Posterior cingulate gyrus (tissue), 11 donors: Measurements from ENCODE around the gene APOBEC3A.
"Not testable (repeated sequence)": the region's sequence is repeated elsewhere in the genome, so short reads cannot be mapped to it uniquely, and the experiment has no call there.

Experiments used
- DNase-seq, 10 donors: peaks; one replicate each; pipeline versions ENCODE4 v3.0.0 to v3.0.0-alpha.2; 2020 to 2021; ENCODE audit warnings: mixed read lengths in 3 of 10
- intact Hi-C: fragments of 100-400 bp; cut with DNase I; formaldehyde crosslinking; loops from one replicate; pipeline ENCODE4 v1.15.1; 2023

Gene APOBEC3A

DNA sequence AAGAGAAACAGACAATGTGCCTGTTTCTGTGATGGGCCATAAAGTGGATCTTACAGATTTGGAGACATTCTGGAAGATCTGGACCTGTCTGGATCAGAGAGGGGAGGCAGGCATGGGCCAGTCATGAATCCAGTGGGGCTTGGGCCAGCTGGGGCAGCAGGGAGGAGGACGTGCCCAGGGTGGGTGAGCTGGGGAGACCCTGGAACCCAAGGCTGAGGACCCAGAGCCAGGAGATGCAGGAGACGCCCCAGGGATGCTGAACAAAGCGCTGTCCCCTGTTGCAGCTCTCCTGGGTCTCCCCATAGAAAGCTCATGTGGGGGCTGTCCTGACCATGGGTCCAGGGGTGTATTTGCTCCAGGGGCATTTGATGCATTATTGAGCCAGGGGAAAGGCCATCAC, 1.5 kb upstream of the APOBEC3A start:
- intact Hi-C loops, result no loop called here
- DNase-seq, result peak in 2 of 10 donors; percentile 43 to 74

GRCh38 chr22:38956551-38956950, 858 bp upstream of the APOBEC3A start:
- peak in 2 of 10 donors; percentile 61 to 77 for DNase-seq
- intact Hi-C loops, result no loop called here

GRCh38 chr22:38957808-38958650, 620 bp downstream of the APOBEC3A start:
- peak in 1 of 10 donors; percentile 47 for DNase-seq
- intact Hi-C loops, result no loop called here

DNA sequence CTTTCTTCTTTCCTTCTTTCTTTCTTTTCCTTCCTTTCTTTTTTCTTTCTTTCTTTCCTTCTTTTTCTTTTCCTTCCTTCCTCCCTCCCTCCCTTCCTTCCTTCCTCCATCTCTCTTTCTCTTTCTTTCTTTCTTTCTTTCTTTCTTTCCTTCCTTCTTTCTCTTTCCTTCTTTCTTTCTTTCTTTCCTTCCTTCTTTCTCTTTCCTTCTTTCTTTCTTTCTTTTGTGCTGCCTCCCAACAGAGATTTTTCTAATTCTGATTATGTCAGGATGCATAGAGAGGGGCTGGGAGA, 1.2 kb downstream of the APOBEC3A start:
- intact Hi-C loops, DNase-seq: not testable (repeated sequence)

DNA sequence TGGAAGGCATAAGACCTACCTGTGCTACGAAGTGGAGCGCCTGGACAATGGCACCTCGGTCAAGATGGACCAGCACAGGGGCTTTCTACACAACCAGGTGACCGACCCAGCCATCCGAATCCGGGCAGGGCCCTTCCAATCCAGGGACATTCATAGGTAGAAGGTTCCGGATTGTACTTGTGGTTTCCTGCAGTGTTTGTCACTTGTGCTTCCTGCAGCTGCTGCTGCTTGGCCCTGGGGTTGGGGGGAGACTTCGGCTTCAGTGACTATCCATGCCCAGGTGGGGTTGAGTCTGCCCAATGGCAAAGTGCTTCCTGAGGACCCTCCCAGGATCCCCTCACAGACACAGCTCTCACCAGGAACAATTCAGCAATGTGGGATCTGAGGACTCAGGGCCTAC, 2.2 kb downstream of the APOBEC3A start:
- DNase-seq, result peak in 2 of 10 donors; percentile 25 to 30
- intact Hi-C loops, result no loop called here

DNA sequence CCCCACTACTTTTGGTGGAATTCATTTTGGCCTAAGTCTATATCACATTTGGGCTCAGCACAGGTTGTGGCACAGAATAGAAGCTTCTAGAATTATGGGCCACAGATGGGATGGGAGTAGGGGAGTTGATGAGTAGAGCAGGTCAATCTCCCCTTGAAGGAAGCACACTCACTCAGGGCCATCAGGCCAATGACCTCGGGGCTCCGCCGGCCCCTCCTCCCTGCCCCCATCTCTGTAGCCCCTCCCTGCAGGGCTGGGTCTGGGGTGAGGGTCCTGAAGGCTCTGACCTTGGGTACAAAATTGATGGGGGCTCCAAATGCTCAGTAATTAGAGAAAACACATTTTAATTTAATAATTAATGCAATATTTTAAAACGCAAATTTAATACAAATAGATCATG, 3.3 kb downstream of the APOBEC3A start:
- DNase-seq, result peak in 2 of 10 donors; percentile 14 to 66
- intact Hi-C loops, result not testable (repeated sequence)

GRCh38 chr22:38963291-38963738, 5.9 kb downstream of the APOBEC3A start:
- intact Hi-C loops, result not testable (repeated sequence)
- peak in 1 of 10 donors; percentile 46 for DNase-seq

DNA sequence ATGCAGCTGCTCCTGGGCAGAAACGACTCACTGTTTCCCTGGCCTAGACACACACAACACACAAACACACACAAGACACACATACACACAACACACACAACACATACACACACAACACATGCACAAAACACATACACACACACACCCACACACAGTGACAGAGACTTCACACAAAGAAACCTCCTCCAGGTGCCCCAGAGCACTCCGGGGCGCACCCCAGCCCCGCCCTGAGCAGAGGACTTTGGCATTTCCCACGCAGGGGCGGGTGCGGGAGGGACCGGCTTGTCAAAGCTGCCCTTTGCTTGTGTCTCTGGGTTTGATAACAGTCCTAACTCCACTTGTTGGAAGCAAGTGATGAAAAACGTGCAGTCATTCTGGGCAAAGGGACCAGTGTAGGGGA, 6.5 kb downstream of the APOBEC3A start:
- peak in 2 of 10 donors; percentile 25 to 73 for DNase-seq

DNA sequence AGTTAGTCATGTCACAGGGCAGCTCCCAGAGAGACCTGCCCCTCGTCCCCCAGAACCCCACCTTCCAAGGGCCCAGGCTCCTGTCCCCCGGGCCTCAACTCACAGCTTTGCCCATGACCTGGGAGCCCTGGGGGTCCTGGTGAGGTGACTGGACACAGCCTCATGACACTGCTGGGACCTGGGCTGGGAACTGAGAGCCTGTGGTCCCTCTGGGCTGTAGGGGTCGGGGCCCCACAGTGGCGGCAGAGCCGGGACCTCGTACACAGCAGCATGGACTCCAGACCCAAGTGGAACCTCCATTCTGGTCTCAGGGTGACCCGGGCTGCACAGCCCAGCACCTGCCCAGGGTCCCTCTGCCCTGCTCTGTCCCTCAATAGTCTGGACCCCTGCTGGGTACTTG, 6.9 kb downstream of the APOBEC3A start:
- intact Hi-C loops, result no loop called here
- peak in 1 of 10 donors; percentile 55 for DNase-seq

More for the DNA sequence above, 6.5 kb downstream of the APOBEC3A start:
- intact Hi-C loops, result no loop called here

- peak in 2 of 10 donors; percentile 45 to 57 for DNase-seq
- intact Hi-C loops, result no loop called here
Observed at GRCh38 chr22:38964989-38965388, 7.6 kb downstream of the APOBEC3A start.

DNA sequence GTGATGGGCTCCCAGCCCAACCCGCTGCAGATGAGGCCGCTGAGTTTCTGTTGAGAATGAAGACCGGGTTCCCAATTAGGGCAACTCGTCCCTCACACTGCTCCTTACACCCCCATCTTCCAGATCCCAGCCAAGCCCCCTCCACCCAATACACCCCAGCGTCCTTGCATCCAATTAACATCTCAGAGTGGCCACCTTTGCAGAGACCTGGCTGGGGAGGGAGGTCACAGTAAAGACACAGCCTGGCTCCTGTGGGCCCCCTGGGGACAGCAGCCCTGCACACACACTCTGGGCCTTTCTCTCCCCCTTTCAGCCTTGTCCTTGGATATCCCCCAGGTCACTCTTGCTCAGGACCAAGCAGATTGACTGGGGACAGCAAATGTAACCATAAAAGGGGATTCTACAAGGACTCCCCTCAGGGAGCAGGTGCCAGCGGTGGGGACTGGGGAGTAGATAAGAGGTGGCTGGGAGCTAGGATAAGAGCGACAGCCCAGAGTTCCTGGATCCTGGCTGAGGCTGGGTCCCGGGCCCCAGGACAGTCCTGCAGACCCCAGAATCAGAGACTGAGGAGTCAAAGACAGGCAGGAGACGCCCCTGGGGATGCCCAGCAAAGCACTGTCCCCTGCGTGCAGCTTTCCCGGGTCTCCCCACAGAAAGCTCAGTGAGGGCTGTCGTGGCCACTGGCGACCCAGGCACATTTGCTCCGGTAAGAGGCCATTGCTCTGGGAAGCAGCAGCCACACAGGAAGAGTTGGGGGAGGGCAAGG, 8.4 kb downstream of the APOBEC3A start:
- peak in 2 of 10 donors; percentile 43 to 52 for DNase-seq
- intact Hi-C loops, result no loop called here

DNA sequence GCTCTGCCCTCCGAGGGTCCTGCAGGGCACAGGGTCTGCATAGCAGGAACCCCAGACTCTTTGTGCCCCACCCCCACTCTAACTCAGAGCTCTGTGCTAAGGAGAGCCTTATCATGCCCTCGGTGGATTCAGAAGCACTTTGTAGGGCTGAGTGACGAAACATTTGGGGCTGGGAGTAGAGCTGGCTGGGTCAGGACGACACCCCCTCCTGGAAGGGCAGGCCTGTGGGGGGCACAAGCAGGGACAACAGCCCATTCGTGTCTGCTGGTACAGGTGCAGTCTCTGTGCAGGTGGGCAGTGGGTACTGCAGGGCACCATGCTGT, 8.9 kb downstream of the APOBEC3A start:
- no peak for DNase-seq
- intact Hi-C loops, result no loop called here

- intact Hi-C loops, result no loop called here
- no peak for DNase-seq
Observed at GRCh38 chr22:38966942-38967341, 9.5 kb downstream of the APOBEC3A start.

- intact Hi-C loops, result no loop called here
- peak in 1 of 10 donors; percentile 13 for DNase-seq
Observed at GRCh38 chr22:38967451-38968450, 10.3 kb downstream of the APOBEC3A start.

DNA sequence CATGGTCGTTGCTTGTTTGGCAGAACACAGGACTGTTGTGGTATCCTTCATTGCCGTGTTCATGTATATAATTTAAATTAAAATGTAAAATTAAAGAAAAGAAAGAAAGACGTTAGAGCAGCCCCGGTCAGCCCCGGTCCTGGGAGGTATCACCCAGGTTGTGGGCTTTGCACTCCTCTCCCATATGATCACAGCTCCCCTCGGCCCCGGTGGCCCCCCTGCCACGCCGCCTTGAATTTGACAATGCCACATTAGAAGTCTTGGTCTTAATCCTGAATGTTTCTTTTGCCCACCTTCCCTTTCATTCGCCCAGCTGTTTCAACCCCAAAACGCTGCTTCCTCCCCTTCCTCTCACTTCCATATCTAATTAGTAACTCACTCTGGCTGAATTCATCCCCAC, 11.4 kb downstream of the APOBEC3A start:
- intact Hi-C loops, result no loop called here
- no peak for DNase-seq

DNA sequence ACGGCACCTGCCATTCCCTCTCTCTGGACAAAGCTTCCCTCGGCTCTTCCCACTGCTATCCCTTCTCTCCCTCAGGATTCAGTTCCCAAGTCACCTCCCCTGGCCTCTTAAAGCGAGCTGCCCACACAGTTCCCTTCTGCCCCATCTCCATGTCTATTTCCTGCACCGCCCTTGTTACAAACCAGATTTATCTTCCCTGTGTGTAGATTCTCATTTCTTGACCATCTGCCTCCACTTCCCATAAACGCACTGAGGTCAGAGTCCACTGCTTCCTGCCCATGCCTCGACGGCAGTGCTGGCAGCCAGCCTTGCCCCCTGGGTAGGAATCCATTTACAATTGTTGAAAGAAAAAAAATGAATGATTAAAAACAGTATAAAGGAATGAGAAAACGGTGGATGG, 13.1 kb downstream of the APOBEC3A start:
- peak in 1 of 10 donors; percentile 30 for DNase-seq
- intact Hi-C loops, result no loop called here

DNA sequence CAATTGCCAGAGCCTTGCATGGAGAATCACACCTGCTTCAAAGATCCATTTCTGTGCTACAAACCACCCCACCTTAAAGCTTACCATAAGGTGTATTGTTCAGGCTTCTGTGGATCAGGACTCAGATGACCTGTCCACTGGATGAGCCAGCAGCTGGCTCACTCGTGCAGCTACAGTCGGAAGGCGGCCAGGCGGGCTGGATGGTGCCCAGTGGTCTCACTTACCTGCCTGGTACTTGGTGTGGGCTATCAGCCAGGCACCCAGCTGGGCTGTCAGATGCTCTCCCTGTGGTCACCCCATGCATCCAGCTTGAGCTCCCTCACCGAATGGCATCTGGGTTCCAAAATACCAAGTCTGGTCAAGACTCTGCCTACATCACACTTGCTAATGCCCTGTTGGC, 13.8 kb downstream of the APOBEC3A start:
- DNase-seq, result peak in 1 of 10 donors; percentile 29
- intact Hi-C loops, result no loop called here

DNA sequence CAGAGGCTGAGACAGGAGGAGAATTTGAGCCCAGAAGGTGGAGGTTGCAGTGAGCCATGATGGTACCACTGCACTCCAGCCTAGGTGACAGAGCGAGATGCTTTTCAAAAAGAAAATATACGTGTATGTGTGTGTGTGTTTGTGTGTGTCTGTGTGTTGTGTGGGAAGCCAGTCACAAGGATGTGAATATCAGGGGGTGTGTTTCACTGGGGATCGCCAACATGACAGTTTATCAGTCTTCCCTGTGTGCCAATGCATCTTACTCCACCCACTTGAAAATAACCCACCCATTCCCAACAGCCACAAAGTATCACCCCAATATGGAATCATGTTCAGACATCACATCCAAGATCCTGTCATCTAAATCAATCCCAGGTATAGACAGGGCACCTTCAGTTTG, 14.4 kb downstream of the APOBEC3A start:
- DNase-seq, result no peak
- intact Hi-C loops, result no loop called here

GRCh38 chr22:38972558-38972957, 15.1 kb downstream of the APOBEC3A start:
- intact Hi-C loops, result no loop called here
- DNase-seq, result peak in 1 of 10 donors; percentile 2
